Muscle layer of duodenum (tissue), 2 donors: Measurements from ENCODE around the gene CCL11.

Experiments
- H3K27ac ChIP-seq: one replicate; pipeline ENCODE4 v1.7.0; 2013; ENCODE audit warnings: mild to moderate bottlenecking, low read length
- H3K27me3 ChIP-seq: one replicate; pipeline ENCODE4 v1.7.0; 2013; ENCODE audit warnings: low read depth, mild to moderate bottlenecking, control low read depth, low read length
- H3K36me3 ChIP-seq, 2 donors: one replicate each; pipeline ENCODE4 v1.7.0; 2013; ENCODE audit warnings: low read length in 2 of 2, control low read depth in 1 of 2, mild to moderate bottlenecking in 1 of 2; ENCODE audit not compliant: insufficient read depth in 2 of 2, control insufficient read depth in 1 of 2
- H3K4me1 ChIP-seq, 2 donors: one replicate each; pipeline ENCODE4 v1.7.0; 2013; ENCODE audit warnings: low read length in 2 of 2, mild to moderate bottlenecking in 2 of 2, control low read depth in 1 of 2, moderate library complexity in 1 of 2; ENCODE audit not compliant: insufficient read depth in 2 of 2, control insufficient read depth in 1 of 2
- H3K4me3 ChIP-seq, 2 donors: one replicate each; pipeline ENCODE4 v1.7.0; 2013; ENCODE audit warnings: low read length in 2 of 2, low read depth in 1 of 2, mild to moderate bottlenecking in 1 of 2
- H3K9me3 ChIP-seq, 2 donors: one replicate each; pipeline ENCODE4 v1.7.0; 2013; ENCODE audit warnings: low read length in 2 of 2, control low read depth in 1 of 2, mild to moderate bottlenecking in 1 of 2; ENCODE audit not compliant: control insufficient read depth in 1 of 2
- donor health status: healthy.

The CCL11 gene

DNA sequence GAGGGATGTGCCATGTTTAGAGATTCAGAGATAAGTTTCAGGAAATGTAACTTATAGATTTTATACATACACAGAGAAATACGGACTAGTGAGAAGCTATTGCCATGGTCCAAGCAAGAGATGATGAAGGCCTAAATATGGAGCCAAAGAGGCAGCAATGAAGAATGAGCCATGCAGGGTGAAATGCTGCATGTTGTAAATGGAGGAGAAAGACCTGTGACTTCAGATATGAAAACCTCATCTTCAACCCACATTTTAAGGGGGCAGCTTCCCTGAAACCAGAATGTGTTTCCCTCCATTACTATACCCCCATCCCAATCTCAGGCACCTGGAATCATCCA, 27.6 kb upstream of the CCL11 start:
- no peaks in the 10 kb centered on the region for H3K27me3 ChIP-seq
- H3K9me3 ChIP-seq = no peaks in the 10 kb centered on the region
- H3K36me3 ChIP-seq = no peaks in the 10 kb centered on the region
- peaks cover 11 to 18% of the 10 kb centered on the region in 2 donors for H3K4me1 ChIP-seq
- no peak overlapping the region for H3K4me3 ChIP-seq
- no peak overlapping the region for H3K27ac ChIP-seq

- H3K27ac ChIP-seq = no peak overlapping the region
- H3K4me1 ChIP-seq = peaks cover 8 to 10% of the 10 kb centered on the region in 2 donors
- no peaks in the 10 kb centered on the region for H3K9me3 ChIP-seq
- H3K27me3 ChIP-seq = no peaks in the 10 kb centered on the region
- H3K36me3 ChIP-seq = no peaks in the 10 kb centered on the region
- no peak overlapping the region for H3K4me3 ChIP-seq
Observed at GRCh38 chr17:34259146-34259545, 26.4 kb upstream of the CCL11 start.

DNA sequence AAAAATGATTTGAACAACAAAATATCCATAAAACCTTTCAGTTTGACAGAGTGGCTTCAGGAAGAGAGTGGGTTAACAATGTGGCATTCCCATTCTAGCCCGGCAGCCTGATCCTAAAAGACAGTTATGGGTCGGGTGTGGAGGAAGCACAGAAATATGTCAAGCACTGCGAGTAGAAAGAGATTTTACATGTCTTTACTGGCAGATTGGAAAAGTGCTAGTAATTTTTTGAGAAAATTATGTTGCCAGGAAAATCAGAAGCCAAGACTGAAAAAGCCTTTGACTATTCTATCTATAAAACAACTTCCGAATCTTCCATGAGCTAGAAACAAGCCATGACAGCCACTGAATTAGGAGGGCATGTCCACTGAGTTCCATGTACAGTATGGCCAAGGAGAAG, 24.7 kb upstream of the CCL11 start:
- H3K4me1 ChIP-seq = no peaks in the 10 kb centered on the region
- no peaks in the 10 kb centered on the region for H3K9me3 ChIP-seq
- H3K27ac ChIP-seq = no peak overlapping the region
- no peak overlapping the region for H3K4me3 ChIP-seq
- no peaks in the 10 kb centered on the region for H3K36me3 ChIP-seq
- H3K27me3 ChIP-seq = no peaks in the 10 kb centered on the region

GRCh38 chr17:34261568-34262337, 23.8 kb upstream of the CCL11 start:
- Histone ChIP-seq H3K27me3 (no peaks in the 10 kb centered on the region), H3K36me3 (no peaks in the 10 kb centered on the region), H3K4me3 (no peak overlapping the region), H3K4me1 (no peaks in the 10 kb centered on the region), H3K9me3 (no peaks in the 10 kb centered on the region), H3K27ac (no peak overlapping the region)

GRCh38 chr17:34265711-34266110, 19.8 kb upstream of the CCL11 start:
- Histone ChIP-seq H3K36me3 (no peaks in the 10 kb centered on the region), H3K4me3 (no peak overlapping the region), H3K27me3 (no peaks in the 10 kb centered on the region), H3K9me3 (no peaks in the 10 kb centered on the region), H3K27ac (no peak overlapping the region), H3K4me1 (no peaks in the 10 kb centered on the region)

DNA sequence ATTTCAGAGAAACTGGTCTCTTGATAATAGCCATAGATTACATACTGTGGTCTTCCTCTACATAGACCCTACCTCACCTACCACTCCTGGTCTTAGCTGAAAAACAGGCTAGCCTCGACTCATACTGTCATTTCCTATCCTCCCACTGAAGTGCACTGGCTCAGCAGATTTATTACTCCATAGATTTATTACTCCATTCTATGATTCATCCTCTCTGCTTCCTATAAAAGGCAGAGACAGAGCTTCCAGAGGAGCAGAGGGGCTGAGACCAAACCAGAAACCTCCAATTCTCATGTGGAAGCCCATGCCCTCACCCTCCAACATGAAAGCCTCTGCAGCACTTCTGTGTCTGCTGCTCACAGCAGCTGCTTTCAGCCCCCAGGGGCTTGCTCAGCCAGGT, 15.6 kb upstream of the CCL11 start, which contains the start of gene CCL7:
Gene CCL7 (plus strand): TSS at position 253 of the 400 bp plus-strand sequence. CDS start 70 bp downstream, at position 323.
- no peaks in the 10 kb centered on the region for H3K27me3 ChIP-seq
- H3K9me3 ChIP-seq = no peaks in the 10 kb centered on the region
- no peak within 1 kb of the TSS for H3K4me3 ChIP-seq
- H3K36me3 ChIP-seq = no peaks in the 10 kb centered on the region
- no peaks in the 10 kb centered on the region for H3K4me1 ChIP-seq
- no peak within 1 kb of the TSS for H3K27ac ChIP-seq

DNA sequence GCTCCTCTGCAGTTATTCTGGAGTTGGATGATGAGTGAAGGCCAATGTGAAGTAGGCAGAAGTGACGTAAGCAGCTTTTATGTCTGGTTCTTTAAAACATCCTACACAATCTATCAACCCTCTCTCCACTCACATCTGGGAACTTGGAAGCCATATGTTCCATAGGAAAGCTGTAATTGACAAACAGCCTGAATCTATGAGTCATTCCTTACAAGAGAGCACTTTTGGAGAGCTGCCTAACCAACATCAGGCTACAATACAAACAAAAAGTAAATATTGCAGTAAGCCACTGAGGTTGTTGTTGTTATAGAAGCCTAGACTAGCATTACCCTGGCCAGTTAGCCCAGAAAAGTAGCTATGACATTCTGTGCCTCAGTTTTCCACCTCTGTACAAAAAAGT, 9.7 kb upstream of the CCL11 start:
- H3K4me3 ChIP-seq = no peak overlapping the region
- H3K36me3 ChIP-seq = no peaks in the 10 kb centered on the region

DNA sequence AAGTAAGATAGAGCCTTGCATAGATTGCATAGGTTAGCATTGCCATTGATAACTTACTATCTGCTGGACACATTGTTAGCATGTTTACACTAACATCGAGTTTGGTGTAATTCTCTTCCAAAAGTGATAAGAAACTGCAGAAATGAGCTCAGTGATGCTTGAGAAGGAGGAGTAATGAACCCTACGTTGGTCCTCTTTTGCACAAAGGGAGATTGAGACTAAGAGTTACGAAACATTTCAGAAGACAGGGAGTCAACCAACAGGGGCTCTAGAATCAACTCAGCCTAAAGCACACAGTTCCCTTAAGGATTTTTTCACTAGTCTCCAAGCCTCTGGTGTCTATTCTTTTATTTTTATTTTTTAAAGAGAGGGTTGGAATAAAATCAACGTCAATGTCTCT, 8.7 kb upstream of the CCL11 start:
- H3K9me3 ChIP-seq = no peaks in the 10 kb centered on the region
- H3K4me1 ChIP-seq = no peaks in the 10 kb centered on the region
- H3K27ac ChIP-seq = no peak overlapping the region
- H3K27me3 ChIP-seq = no peaks in the 10 kb centered on the region
- no peaks in the 10 kb centered on the region for H3K36me3 ChIP-seq
- no peak overlapping the region for H3K4me3 ChIP-seq

More for the DNA sequence above, 9.7 kb upstream of the CCL11 start:
- Histone ChIP-seq H3K9me3 (no peaks in the 10 kb centered on the region), H3K27me3 (no peaks in the 10 kb centered on the region), H3K27ac (no peak overlapping the region), H3K4me1 (no peaks in the 10 kb centered on the region)

GRCh38 chr17:34283571-34283970, 2.0 kb upstream of the CCL11 start:
- Histone ChIP-seq H3K36me3 (no peaks in the 10 kb centered on the region), H3K4me3 (no peak overlapping the region), H3K27ac (no peak overlapping the region), H3K4me1 (no peaks in the 10 kb centered on the region), H3K27me3 (no peaks in the 10 kb centered on the region), H3K9me3 (peaks cover 0 to 2% of the 10 kb centered on the region in 2 donors)

- no peaks in the 10 kb centered on the region for H3K36me3 ChIP-seq
- H3K27ac ChIP-seq = no peak overlapping the region
- no peaks in the 10 kb centered on the region for H3K27me3 ChIP-seq
- H3K4me3 ChIP-seq = no peak overlapping the region
- H3K4me1 ChIP-seq = no peaks in the 10 kb centered on the region
- H3K9me3 ChIP-seq = no peaks in the 10 kb centered on the region
Observed at GRCh38 chr17:34287875-34288274, 2.3 kb downstream of the CCL11 start.

- Histone ChIP-seq H3K4me1 (no peaks in the 10 kb centered on the region), H3K9me3 (no peaks in the 10 kb centered on the region)
Observed at GRCh38 chr17:34290586-34290985, 5.0 kb downstream of the CCL11 start.

GRCh38 chr17:34291721-34292348, 6.3 kb downstream of the CCL11 start:
- H3K4me3 ChIP-seq = no peak overlapping the region
- H3K36me3 ChIP-seq = no peaks in the 10 kb centered on the region
- no peaks in the 10 kb centered on the region for H3K27me3 ChIP-seq
- H3K9me3 ChIP-seq = no peaks in the 10 kb centered on the region
- no peaks in the 10 kb centered on the region for H3K4me1 ChIP-seq
- no peak overlapping the region for H3K27ac ChIP-seq

More at GRCh38 chr17:34290586-34290985, 5.0 kb downstream of the CCL11 start:
- no peak overlapping the region for H3K4me3 ChIP-seq
- H3K36me3 ChIP-seq = no peaks in the 10 kb centered on the region
- H3K27ac ChIP-seq = no peak overlapping the region
- H3K27me3 ChIP-seq = no peaks in the 10 kb centered on the region
